ENCODE data around the gene EXT2.

GRCh38 chr11:44270403-44271273 lies 175.2 kb downstream of the EXT2 start:
- no peak for TF ChIP-seq CTCF (conservative IDR thresholded peaks at IDR 0.05 in 1 of 2, IDR thresholded peaks at IDR 0.05 in 1 of 2; ENCODE audit: low read depth in 1 of 2, low read length in 2 of 2)
- TF ChIP-seq EZH2 (IDR thresholded peaks at IDR 0.05; ENCODE audit: low read length, missing control alignments), result no peak
